Psoas muscle (tissue), 8 donors: ENCODE data around the gene EIF4EBP3. TPM values are rescaled to one million over a fixed set of nuclear protein-coding genes. Genes with fewer than 3 reads are reported as not detected.

ENCODE experiments used
- ATAC-seq, 4 donors: fragments of 200-7000 bp; cut with Tn5 transposase; one replicate each; pipeline ENCODE4 v1.9.1; 2020; ENCODE audit warnings: moderate library complexity in 3 of 4, mild to moderate bottlenecking in 2 of 4
- DNase-seq, 2 donors: peaks; one replicate each; pipeline ENCODE4 v3.0.0-alpha.2; 2020
- H3K27ac ChIP-seq: fragments of 200-600 bp; one replicate; pipeline ENCODE4 v1.8.0; 2022
- H3K27me3 ChIP-seq, 3 donors: fragments of 200-600 bp in 1 of 3; one replicate each; pipeline versions ENCODE4 v1.6.1 to v1.8.0; 2013 to 2022; ENCODE audit warnings: low read length in 2 of 3, mild to moderate bottlenecking in 2 of 3, moderate library complexity in 1 of 3; ENCODE audit not compliant: insufficient read depth in 3 of 3
- H3K36me3 ChIP-seq, 2 donors: fragments of 200-600 bp in 1 of 2; one replicate each; pipeline versions ENCODE4 v1.6.1 to v1.8.0; 2013 to 2022; ENCODE audit warnings: low read depth in 1 of 2, mild to moderate bottlenecking in 1 of 2, moderate library complexity in 1 of 2; ENCODE audit not compliant: insufficient read depth in 1 of 2
- H3K4me1 ChIP-seq: fragments of 200-600 bp; one replicate; pipeline ENCODE4 v1.8.0; 2022
- H3K4me3 ChIP-seq: fragments of 200-600 bp; one replicate; pipeline ENCODE4 v1.8.0; 2022; ENCODE audit warnings: mild to moderate bottlenecking
- H3K9me3 ChIP-seq: fragments of 200-600 bp; one replicate; pipeline ENCODE4 v1.8.0; 2022
- CTCF ChIP-seq: fragments of 200-600 bp; IDR thresholded peaks from one replicate; pipeline ENCODE4 v1.8.0; 2022; ENCODE audit warnings: antibody characterized with exemption
- WGBS, 3 donors: extraction: QIAGEN DNeasy Blood & Tissue Kit; methylation state at CpG; one replicate each; pipeline versions ENCODE4 v1.1.6 to v1.1.7; 2013; 5-methylcytosine and 5-hydroxymethylcytosine counted together
- intact Hi-C, 2 donors: fragments of 100-400 bp; cut with DNase I; formaldehyde crosslinking; loops; one replicate each; pipeline versions ENCODE4 v1.11.0 to v1.14.2; 2022
- polyA plus RNA-seq, 3 donors: library from polyadenylated mRNA; stranded (reverse); fragments of 200-250 nt; gene quantifications; one replicate each; pipeline ENCODE4 v1.2.3, GENCODE V29; 2013
- total RNA-seq, 4 donors: library from RNA; stranded (reverse); fragmentation: NEBNext Ultra II Directional in 2 of 4; extraction: Animal tissue kit (Norgen Biotek cat#: 25700) in 2 of 4; gene quantifications; one replicate each; pipeline versions ENCODE4 v1.2.1 to v1.2.4, GENCODE V29; 2021 to 2023
- donor health status: healthy with polysubstance abuse.
- donor health status: DM: no; HTN: no; CAD: no; lungs with moderate emphysema.
- donor health status: Bipolar disorder and iron deficiency.
- donor health status: healthy.
- donor health status: DM: yes; HTN: yes; CAD: no.
- donor health status: DM: no; HTN: no; CAD: no.
- donor health status: DM: no; HTN: no; CAD: no.
- donor health status: DM: yes; HTN: yes; CAD: no.

EIF4EBP3 gene
- total and polyA plus RNA-seq, 7 donors = 31.7 to 116 (median 44.8) TPM

GRCh38 chr5:140565780-140566095 lies 18.3 kb downstream of the EIF4EBP3 start:
- TF ChIP-seq CTCF = no peak
- peaks cover 81% of the 10 kb centered on the region for H3K4me1 ChIP-seq
- 68 to 85% (median 71%) methylated on average over 4 of the region's 4 CpGs for WGBS, 3 donors
- H3K27me3 ChIP-seq = no peaks in the 10 kb centered on the region
- peak overlapping the region; percentile 97 for H3K27ac ChIP-seq
- H3K4me3 ChIP-seq = peak overlapping the region; percentile 82
- H3K36me3 ChIP-seq = peaks cover 7 to 43% of the 10 kb centered on the region in 2 donors
- intact Hi-C loops = loop anchor here (2.0 to 5.0 kb wide), 4 partner anchors 72 to 323 kb away; partner anchors contain the start of genes TMCO6 (in 2 of the 2), HARS1 (in 1 of the 2) and HARS2 (in 1 of the 2)
- no peak for DNase-seq
- no peaks in the 10 kb centered on the region for H3K9me3 ChIP-seq
- ATAC-seq = no peak

GRCh38 chr5:140566665-140567064 lies 19.2 kb downstream of the EIF4EBP3 start:
- no peaks in the 10 kb centered on the region for H3K27me3 ChIP-seq
- 90 to 92% (median 91%) methylated on average over 5 of the region's 5 CpGs for WGBS, 3 donors
- DNase-seq (no peak), ATAC-seq (no peak)
- H3K4me1 ChIP-seq = peaks cover 88% of the 10 kb centered on the region
- intact Hi-C loops = loop anchor here (5.0 kb wide), 3 partner anchors 71 to 324 kb away; partner anchors contain the start of genes HARS1 (in 1 of the 2), HARS2 (in 1 of the 2) and TMCO6 (in 1 of the 2)
- peak overlapping the region; percentile 97 for H3K27ac ChIP-seq
- no peak overlapping the region for H3K4me3 ChIP-seq
- TF ChIP-seq CTCF = no peak
- H3K9me3 ChIP-seq = no peaks in the 10 kb centered on the region
- H3K36me3 ChIP-seq = peaks cover 7 to 34% of the 10 kb centered on the region in 2 donors

DNA sequence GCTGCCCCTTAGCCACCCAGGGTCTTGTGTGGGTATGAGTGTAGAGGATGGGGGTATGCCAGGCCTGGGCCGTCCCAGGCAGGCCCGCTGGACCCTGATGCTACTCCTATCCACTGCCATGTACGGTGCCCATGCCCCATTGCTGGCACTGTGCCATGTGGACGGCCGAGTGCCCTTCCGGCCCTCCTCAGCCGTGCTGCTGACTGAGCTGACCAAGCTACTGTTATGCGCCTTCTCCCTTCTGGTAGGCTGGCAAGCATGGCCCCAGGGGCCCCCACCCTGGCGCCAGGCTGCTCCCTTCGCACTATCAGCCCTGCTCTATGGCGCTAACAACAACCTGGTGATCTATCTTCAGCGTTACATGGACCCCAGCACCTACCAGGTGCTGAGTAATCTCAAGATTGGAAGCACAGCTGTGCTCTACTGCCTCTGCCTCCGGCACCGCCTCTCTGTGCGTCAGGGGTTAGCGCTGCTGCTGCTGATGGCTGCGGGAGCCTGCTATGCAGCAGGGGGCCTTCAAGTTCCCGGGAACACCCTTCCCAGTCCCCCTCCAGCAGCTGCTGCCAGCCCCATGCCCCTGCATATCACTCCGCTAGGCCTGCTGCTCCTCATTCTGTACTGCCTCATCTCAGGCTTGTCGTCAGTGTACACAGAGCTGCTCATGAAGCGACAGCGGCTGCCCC lies 19.8 kb downstream of the EIF4EBP3 start:
- intact Hi-C loops = loop anchor here (5.0 kb wide), 3 partner anchors 70 to 325 kb away; partner anchors contain the start of genes HARS1 (in 1 of the 2), HARS2 (in 1 of the 2) and TMCO6 (in 1 of the 2)
- Histone ChIP-seq H3K27me3 (no peaks in the 10 kb centered on the region), H3K9me3 (no peaks in the 10 kb centered on the region), H3K4me1 (peaks cover 82% of the 10 kb centered on the region), H3K27ac (peak overlapping the region; percentile 97), H3K4me3 (peak overlapping the region; percentile 12), H3K36me3 (peaks cover 7 to 32% of the 10 kb centered on the region in 2 donors)
- ATAC-seq = no peak
- TF ChIP-seq CTCF = no peak
- no peak for DNase-seq
- 77 to 87% (median 82%) methylated on average over 22 of the region's 22 CpGs for WGBS, 3 donors

DNA sequence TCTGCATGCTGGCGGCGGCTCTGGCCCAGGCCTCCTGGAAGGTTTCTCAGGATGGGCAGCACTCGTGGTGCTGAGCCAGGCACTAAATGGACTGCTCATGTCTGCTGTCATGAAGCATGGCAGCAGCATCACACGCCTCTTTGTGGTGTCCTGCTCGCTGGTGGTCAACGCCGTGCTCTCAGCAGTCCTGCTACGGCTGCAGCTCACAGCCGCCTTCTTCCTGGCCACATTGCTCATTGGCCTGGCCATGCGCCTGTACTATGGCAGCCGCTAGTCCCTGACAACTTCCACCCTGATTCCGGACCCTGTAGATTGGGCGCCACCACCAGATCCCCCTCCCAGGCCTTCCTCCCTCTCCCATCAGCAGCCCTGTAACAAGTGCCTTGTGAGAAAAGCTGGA lies 20.4 kb downstream of the EIF4EBP3 start:
- no peaks in the 10 kb centered on the region for H3K27me3 ChIP-seq
- no peak for TF ChIP-seq CTCF
- peak overlapping the region; percentile 97 for H3K27ac ChIP-seq
- no peak overlapping the region for H3K4me3 ChIP-seq
- H3K9me3 ChIP-seq = no peaks in the 10 kb centered on the region
- peaks cover 7 to 32% of the 10 kb centered on the region in 2 donors for H3K36me3 ChIP-seq
- 94 to 96% (median 94%) methylated on average over 13 of the region's 13 CpGs for WGBS, 3 donors
- intact Hi-C loops = loop anchor here (5.0 kb wide), 3 partner anchors 69 to 326 kb away; partner anchors contain the start of genes HARS1 (in 1 of the 2), HARS2 (in 1 of the 2) and TMCO6 (in 1 of the 2)
- no peak for DNase-seq
- H3K4me1 ChIP-seq = peaks cover 76% of the 10 kb centered on the region
- ATAC-seq = no peak
